HepG2 (cell line): ENCODE results near the gene RNF14. TPM values are rescaled to one million over a fixed set of nuclear protein-coding genes. Genes with fewer than 3 reads are reported as not detected.

Experiments
- ARHGAP35 ChIP-seq: sonication (generic); formaldehyde crosslinking; IDR thresholded peaks from 2 replicates; pipeline ENCODE4 v1.9.0; 2022; ENCODE audit warnings: mild to moderate bottlenecking, inconsistent platforms, moderate library complexity, missing genetic modification reagents, borderline replicate concordance
- CHD4 ChIP-seq: fragments of 200-600 bp; sonication (generic); IDR thresholded peaks from 2 replicates; pipeline ENCODE4 v1.7.0; 2017; ENCODE audit warnings: mild to moderate bottlenecking, low read length, borderline replicate concordance
- FOXK1 ChIP-seq: sonication (generic); formaldehyde crosslinking; IDR thresholded peaks from 2 replicates; pipeline ENCODE4 v1.4.0; 2020; ENCODE audit warnings: low read depth, missing genetic modification reagents, borderline replicate concordance
- SALL1 ChIP-seq: sonication (generic); formaldehyde crosslinking; IDR thresholded peaks from 2 replicates; pipeline ENCODE4 v1.8.0; 2022; ENCODE audit warnings: mild to moderate bottlenecking, missing genetic modification reagents
- SP140L ChIP-seq: sonication (generic); formaldehyde crosslinking; IDR thresholded peaks from 2 replicates; pipeline ENCODE4 v1.4.0; 2020; ENCODE audit warnings: missing genetic modification reagents, borderline replicate concordance
- TGIF2 ChIP-seq: IDR thresholded peaks from 2 replicates; pipeline ENCODE4 v1.6.1; 2016; ENCODE audit warnings: control low read depth, missing compliant biosample characterization
- ZMYM3 ChIP-seq: sonication (generic); formaldehyde crosslinking; IDR thresholded peaks from 2 replicates; pipeline ENCODE4 v1.5.1; 2020; ENCODE audit warnings: mild to moderate bottlenecking, missing genetic modification reagents
- ZNF547 ChIP-seq: sonication (generic); formaldehyde crosslinking; IDR thresholded peaks from 2 replicates; pipeline ENCODE4 v1.5.1; 2020; ENCODE audit warnings: mild to moderate bottlenecking, missing genetic modification reagents
- ZNF720 ChIP-seq: sonication (generic); formaldehyde crosslinking; IDR thresholded peaks from 2 replicates; pipeline ENCODE4 v1.4.0; 2020; ENCODE audit warnings: missing genetic modification reagents
- polyA plus RNA-seq, 8 experiments: library from polyadenylated mRNA; depleted of rRNA in 3 of 8; stranded (reverse) in 7 of 8; unstranded in 1 of 8; fragments of >200 nt; fragmentation: Illumina TruSeq in 4 of 8; extraction: Trizol in 4 of 8; gene quantifications; 2 replicates each; pipeline versions ENCODE4 v1.2.1 to v1.2.3, GENCODE V29; 2011 to 2016; ENCODE audit warnings: low read depth in 4 of 8, missing spikeins in 1 of 8, mixed read lengths in 1 of 8; ENCODE audit not compliant: insufficient read depth in 1 of 8
- total RNA-seq, 5 experiments: library from RNA; depleted of rRNA; stranded (reverse); fragments of >200 nt; fragmentation: Illumina TruSeq; extraction: Trizol; gene quantifications; 2 replicates each; pipeline ENCODE4 v1.2.3, GENCODE V29; 2016; ENCODE audit warnings: low read depth in 1 of 5
- TF ChIP-seq, protein P1 (sequence below): sonication (generic); formaldehyde crosslinking; IDR thresholded peaks from 2 replicates; pipeline ENCODE4 v1.4.0; 2020; ENCODE audit warnings: missing genetic modification reagents
- TF ChIP-seq, protein P2 (sequence below): sonication (generic); formaldehyde crosslinking; IDR thresholded peaks from 2 replicates; pipeline ENCODE4 v1.4.0; 2020; ENCODE audit warnings: mild to moderate bottlenecking, missing genetic modification reagents
- TF ChIP-seq, protein P3 (sequence below): sonication (generic); formaldehyde crosslinking; IDR thresholded peaks from 2 replicates; pipeline ENCODE4 v1.8.1; 2023; ENCODE audit warnings: mild to moderate bottlenecking, moderate library complexity, missing genetic modification reagents
- TF ChIP-seq, protein P4 (sequence below): sonication (generic); formaldehyde crosslinking; IDR thresholded peaks from 2 replicates; pipeline ENCODE4 v1.4.0; 2020; ENCODE audit warnings: missing genetic modification reagents, mild to moderate bottlenecking, borderline replicate concordance
- TF ChIP-seq, protein P5 (sequence below), 2 experiments: sonication (generic) in 1 of 2; formaldehyde crosslinking in 1 of 2; IDR thresholded peaks; 2 replicates each; pipeline versions ENCODE4 v1.5.1 to v1.6.1; 2011 to 2020; ENCODE audit warnings: borderline replicate concordance in 1 of 2, low read depth in 1 of 2, low read length in 1 of 2, mild to moderate bottlenecking in 1 of 2, missing genetic modification reagents in 1 of 2, moderate library complexity in 1 of 2

Gene RNF14
- total and polyA plus RNA-seq, 2 of the 13 experiments (the other 11 are each of a cell fraction or from before 2014, with no cell fraction given): 11.3 to 28.1 TPM

DNA sequence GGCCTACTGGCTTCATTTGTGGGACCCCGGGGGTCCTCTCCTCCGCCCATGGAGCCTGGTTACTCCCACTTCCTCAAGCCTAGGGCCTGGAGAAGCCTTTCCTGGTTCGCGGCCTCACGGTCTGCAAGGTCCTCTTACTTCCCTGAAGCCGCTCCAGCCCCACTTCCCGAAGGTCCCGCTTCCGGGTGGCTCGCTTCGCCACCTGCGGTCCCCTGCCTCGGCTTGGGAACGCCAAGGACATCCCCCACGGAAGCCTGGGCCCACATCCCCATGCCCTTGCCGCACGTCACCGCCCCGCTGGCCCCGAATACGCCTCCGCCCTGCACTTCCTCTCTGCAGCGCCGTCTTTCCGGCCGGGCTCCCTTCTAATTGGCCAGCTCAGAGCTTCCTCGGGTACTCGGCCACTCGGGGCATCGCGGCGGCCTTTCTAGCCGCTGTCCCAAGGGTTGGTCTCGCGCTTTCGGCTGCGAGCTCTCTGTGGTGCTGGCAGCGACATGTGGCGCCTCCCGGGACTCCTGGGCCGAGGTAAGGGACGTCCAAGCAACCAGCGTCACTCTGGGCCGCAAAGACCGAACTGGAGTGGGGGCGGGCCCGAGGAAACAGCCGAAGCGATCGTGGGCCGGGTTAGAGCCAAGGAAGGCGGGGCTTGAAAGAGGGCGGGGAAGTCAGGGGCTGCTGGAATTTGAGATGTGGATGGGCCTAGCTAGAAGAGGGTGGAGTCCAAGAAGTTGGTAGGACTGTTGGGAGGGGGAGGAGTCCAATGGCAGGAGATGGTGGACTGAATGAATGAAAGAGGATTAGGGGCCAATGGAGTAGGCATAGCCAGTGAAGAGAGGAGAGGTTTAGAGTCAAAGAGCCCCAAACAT, 45.2 kb upstream of the RNF14 start, which contains the start of gene DELE1 (continued):
- TF ChIP-seq, protein P1, sequence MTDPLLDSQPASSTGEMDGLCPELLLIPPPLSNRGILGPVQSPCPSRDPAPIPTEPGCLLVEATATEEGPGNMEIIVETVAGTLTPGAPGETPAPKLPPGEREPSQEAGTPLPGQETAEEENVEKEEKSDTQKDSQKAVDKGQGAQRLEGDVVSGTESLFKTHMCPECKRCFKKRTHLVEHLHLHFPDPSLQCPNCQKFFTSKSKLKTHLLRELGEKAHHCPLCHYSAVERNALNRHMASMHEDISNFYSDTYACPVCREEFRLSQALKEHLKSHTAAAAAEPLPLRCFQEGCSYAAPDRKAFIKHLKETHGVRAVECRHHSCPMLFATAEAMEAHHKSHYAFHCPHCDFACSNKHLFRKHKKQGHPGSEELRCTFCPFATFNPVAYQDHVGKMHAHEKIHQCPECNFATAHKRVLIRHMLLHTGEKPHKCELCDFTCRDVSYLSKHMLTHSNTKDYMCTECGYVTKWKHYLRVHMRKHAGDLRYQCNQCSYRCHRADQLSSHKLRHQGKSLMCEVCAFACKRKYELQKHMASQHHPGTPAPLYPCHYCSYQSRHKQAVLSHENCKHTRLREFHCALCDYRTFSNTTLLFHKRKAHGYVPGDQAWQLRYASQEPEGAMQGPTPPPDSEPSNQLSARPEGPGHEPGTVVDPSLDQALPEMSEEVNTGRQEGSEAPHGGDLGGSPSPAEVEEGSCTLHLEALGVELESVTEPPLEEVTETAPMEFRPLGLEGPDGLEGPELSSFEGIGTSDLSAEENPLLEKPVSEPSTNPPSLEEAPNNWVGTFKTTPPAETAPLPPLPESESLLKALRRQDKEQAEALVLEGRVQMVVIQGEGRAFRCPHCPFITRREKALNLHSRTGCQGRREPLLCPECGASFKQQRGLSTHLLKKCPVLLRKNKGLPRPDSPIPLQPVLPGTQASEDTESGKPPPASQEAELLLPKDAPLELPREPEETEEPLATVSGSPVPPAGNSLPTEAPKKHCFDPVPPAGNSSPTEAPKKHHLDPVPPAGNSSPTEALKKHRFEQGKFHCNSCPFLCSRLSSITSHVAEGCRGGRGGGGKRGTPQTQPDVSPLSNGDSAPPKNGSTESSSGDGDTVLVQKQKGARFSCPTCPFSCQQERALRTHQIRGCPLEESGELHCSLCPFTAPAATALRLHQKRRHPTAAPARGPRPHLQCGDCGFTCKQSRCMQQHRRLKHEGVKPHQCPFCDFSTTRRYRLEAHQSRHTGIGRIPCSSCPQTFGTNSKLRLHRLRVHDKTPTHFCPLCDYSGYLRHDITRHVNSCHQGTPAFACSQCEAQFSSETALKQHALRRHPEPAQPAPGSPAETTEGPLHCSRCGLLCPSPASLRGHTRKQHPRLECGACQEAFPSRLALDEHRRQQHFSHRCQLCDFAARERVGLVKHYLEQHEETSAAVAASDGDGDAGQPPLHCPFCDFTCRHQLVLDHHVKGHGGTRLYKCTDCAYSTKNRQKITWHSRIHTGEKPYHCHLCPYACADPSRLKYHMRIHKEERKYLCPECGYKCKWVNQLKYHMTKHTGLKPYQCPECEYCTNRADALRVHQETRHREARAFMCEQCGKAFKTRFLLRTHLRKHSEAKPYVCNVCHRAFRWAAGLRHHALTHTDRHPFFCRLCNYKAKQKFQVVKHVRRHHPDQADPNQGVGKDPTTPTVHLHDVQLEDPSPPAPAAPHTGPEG (CRISPR knock-in tag): no peak
- TF ChIP-seq ZNF547 (CRISPR knock-in tag) (no peak; the same call in none of the 2 replicates), ZNF720 (CRISPR knock-in tag) (no peak), SALL1 (CRISPR knock-in tag) (peak; percentile 86), SP140L (CRISPR knock-in tag) (no peak), TGIF2 (0 out of 2 replicates have a peak, but pooled peaks have one; percentile 10), FOXK1 (CRISPR knock-in tag) (peak; percentile 20; the same call in 1 of the 2 replicates), ZMYM3 (CRISPR knock-in tag) (0 out of 2 replicates have a peak, but pooled peaks have one; percentile 34), CHD4 (no peak), ARHGAP35 (CRISPR knock-in tag) (peak; percentile 57; the same call in 1 of the 2 replicates)
- TF ChIP-seq, protein P2, sequence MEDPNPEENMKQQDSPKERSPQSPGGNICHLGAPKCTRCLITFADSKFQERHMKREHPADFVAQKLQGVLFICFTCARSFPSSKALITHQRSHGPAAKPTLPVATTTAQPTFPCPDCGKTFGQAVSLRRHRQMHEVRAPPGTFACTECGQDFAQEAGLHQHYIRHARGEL (CRISPR knock-in tag): peak; percentile 37; the same call in 1 of the 2 replicates
- TF ChIP-seq, protein P3, sequence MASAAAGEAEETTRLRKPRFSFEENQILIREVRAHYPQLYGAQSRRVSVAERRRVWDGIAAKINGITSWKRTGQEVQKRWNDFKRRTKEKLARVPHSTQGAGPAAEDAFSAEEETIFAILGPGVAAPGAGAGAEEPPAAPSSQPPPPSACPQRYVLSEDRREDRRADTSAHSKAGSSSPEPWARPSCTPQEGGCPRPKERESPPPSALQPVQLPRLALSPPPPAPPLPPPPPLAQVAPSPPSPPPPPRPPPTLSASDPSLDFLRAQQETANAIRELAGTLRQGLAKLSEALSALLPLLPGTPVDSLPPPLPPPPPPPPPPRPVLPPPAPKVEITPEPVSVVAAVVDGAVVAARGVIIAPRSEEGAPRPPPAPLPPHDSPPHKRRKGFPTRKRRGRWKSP (CRISPR knock-in tag): peak; percentile 66; the same call in 1 of the 2 replicates
- TF ChIP-seq, protein P4, sequence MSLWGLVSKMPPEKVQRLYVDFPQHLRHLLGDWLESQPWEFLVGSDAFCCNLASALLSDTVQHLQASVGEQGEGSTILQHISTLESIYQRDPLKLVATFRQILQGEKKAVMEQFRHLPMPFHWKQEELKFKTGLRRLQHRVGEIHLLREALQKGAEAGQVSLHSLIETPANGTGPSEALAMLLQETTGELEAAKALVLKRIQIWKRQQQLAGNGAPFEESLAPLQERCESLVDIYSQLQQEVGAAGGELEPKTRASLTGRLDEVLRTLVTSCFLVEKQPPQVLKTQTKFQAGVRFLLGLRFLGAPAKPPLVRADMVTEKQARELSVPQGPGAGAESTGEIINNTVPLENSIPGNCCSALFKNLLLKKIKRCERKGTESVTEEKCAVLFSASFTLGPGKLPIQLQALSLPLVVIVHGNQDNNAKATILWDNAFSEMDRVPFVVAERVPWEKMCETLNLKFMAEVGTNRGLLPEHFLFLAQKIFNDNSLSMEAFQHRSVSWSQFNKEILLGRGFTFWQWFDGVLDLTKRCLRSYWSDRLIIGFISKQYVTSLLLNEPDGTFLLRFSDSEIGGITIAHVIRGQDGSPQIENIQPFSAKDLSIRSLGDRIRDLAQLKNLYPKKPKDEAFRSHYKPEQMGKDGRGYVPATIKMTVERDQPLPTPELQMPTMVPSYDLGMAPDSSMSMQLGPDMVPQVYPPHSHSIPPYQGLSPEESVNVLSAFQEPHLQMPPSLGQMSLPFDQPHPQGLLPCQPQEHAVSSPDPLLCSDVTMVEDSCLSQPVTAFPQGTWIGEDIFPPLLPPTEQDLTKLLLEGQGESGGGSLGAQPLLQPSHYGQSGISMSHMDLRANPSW (CRISPR knock-in tag): 0 out of 2 replicates have a peak, but pooled peaks have one; percentile 11
- TF ChIP-seq, protein P5, sequence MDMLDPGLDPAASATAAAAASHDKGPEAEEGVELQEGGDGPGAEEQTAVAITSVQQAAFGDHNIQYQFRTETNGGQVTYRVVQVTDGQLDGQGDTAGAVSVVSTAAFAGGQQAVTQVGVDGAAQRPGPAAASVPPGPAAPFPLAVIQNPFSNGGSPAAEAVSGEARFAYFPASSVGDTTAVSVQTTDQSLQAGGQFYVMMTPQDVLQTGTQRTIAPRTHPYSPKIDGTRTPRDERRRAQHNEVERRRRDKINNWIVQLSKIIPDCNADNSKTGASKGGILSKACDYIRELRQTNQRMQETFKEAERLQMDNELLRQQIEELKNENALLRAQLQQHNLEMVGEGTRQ (IDR thresholded peaks at IDR 0.05; ENCODE audit: low read depth, low read length): no peak
- TF ChIP-seq, protein P5 (CRISPR knock-in tag; IDR thresholded peaks at IDR 0.05; ENCODE audit: borderline replicate concordance): no peak
